T-helper 1 cell (primary cell): ENCODE data around the gene ELF1.
"Not testable (repeated sequence)": the region's sequence is repeated elsewhere in the genome, so short reads cannot be mapped to it uniquely, and the experiment has no call there.

ENCODE experiments used
- DNase-seq, 5 donors: peaks; one replicate each; pipeline ENCODE4 v3.0.0-alpha.2; 2012 to 2020

The ELF1 gene

GRCh38 chr13:40931719-40932118 is 87.4 kb downstream of the ELF1 start:
- DNase-seq: no peak

GRCh38 chr13:40929883-40930282 is 89.2 kb downstream of the ELF1 start:
- DNase-seq: not testable (repeated sequence)

GRCh38 chr13:40928980-40929379 is 90.1 kb downstream of the ELF1 start:
- no peak for DNase-seq

GRCh38 chr13:40927929-40928328 is 91.2 kb downstream of the ELF1 start:
- DNase-seq: no peak

GRCh38 chr13:40923867-40924266 is 95.2 kb downstream of the ELF1 start:
- DNase-seq: no peak

GRCh38 chr13:40922437-40923040 is 96.6 kb downstream of the ELF1 start:
- DNase-seq: no peak

GRCh38 chr13:40920826-40921225 is 98.3 kb downstream of the ELF1 start:
- no peak for DNase-seq

- not testable (repeated sequence) for DNase-seq
Observed at GRCh38 chr13:40919901-40920300, 99.2 kb downstream of the ELF1 start.

- no peak for DNase-seq
Observed at GRCh38 chr13:40916207-40916998, 102.7 kb downstream of the ELF1 start.

- not testable (repeated sequence) for DNase-seq
Observed at GRCh38 chr13:40914863-40915262, 104.3 kb downstream of the ELF1 start.

- DNase-seq: no peak
Observed at GRCh38 chr13:40911341-40911740, 107.8 kb downstream of the ELF1 start.

- DNase-seq: no peak
Observed at GRCh38 chr13:40910324-40911050, 108.6 kb downstream of the ELF1 start.

GRCh38 chr13:40909541-40910200 is 109.4 kb downstream of the ELF1 start:
- not testable (repeated sequence) for DNase-seq

GRCh38 chr13:40908546-40908945 is 110.6 kb downstream of the ELF1 start:
- no peak for DNase-seq

- DNase-seq: not testable (repeated sequence)
Observed at GRCh38 chr13:40901032-40901431, 118.1 kb downstream of the ELF1 start.

GRCh38 chr13:40900568-40900967 is 118.5 kb downstream of the ELF1 start:
- DNase-seq: not testable (repeated sequence)

GRCh38 chr13:40897053-40897452 is 122.1 kb downstream of the ELF1 start:
- no peak for DNase-seq

- no peak for DNase-seq
Observed at GRCh38 chr13:40895227-40896184, 123.6 kb downstream of the ELF1 start.

- DNase-seq: not testable (repeated sequence)
Observed at GRCh38 chr13:40893573-40893972, 125.5 kb downstream of the ELF1 start.

- DNase-seq: no peak
Observed at GRCh38 chr13:40886017-40886416, 133.1 kb downstream of the ELF1 start.

- DNase-seq: not testable (repeated sequence)
Observed at GRCh38 chr13:40884175-40884574, 134.9 kb downstream of the ELF1 start.
